Stimulated activated naive B cell treated with anti-CD40 and anti-IgM and Interleukin-4, amounts not matched to agents 10 μg/mL and 1 μg/mL and 100 μg/mL, for 72 hours (primary cell): Measurements from ENCODE around the gene GPC6.
"Not testable (repeated sequence)": the region's sequence is repeated elsewhere in the genome, so short reads cannot be mapped to it uniquely, and the experiment has no call there.

ENCODE experiments used
- ATAC-seq, 2 donors: fragments of 150-1000 bp; cut with Tn5 transposase; replicated peaks; 2 replicates each; pipeline ENCODE4 v1.10.0; 2021; ENCODE audit warnings: moderate library complexity in 1 of 2
- DNase-seq: peaks from one replicate; pipeline ENCODE4 v3.0.0; 2021
- H3K27ac Mint-ChIP-seq: one replicate; pipeline ENCODE4 v1.8.0; 2022; ENCODE audit warnings: mild to moderate bottlenecking, mixed read lengths
- H3K27me3 Mint-ChIP-seq, 2 donors: one replicate each; pipeline ENCODE4 v1.8.0; 2022; ENCODE audit warnings: mixed read lengths in 2 of 2
- H3K36me3 Mint-ChIP-seq, 2 donors: one replicate each; pipeline ENCODE4 v1.8.0; 2022; ENCODE audit warnings: mixed read lengths in 2 of 2, mild to moderate bottlenecking in 1 of 2
- H3K4me1 Mint-ChIP-seq, 2 donors: one replicate each; pipeline ENCODE4 v1.8.0; 2022; ENCODE audit warnings: mixed read lengths in 2 of 2, mild to moderate bottlenecking in 1 of 2
- H3K4me3 Mint-ChIP-seq, 2 donors: one replicate each; pipeline ENCODE4 v1.8.0; 2022; ENCODE audit warnings: mild to moderate bottlenecking in 2 of 2, mixed read lengths in 2 of 2, moderate library complexity in 1 of 2
- H3K9me3 Mint-ChIP-seq, 2 donors: one replicate each; pipeline ENCODE4 v1.8.0; 2022; ENCODE audit warnings: mixed read lengths in 2 of 2, mild to moderate bottlenecking in 1 of 2

GPC6 gene

GRCh38 chr13:94342436-94343242 lies 1116.0 kb downstream of the GPC6 start:
- ATAC-seq, result no peak
- Mint-ChIP-seq H3K4me3 (no peak overlapping the region), H3K27me3 (no peaks in the 10 kb centered on the region), H3K4me1 (peaks cover 0 to 3% of the 10 kb centered on the region in 2 donors), H3K27ac (no peak overlapping the region), H3K36me3 (no peaks in the 10 kb centered on the region), H3K9me3 (no peaks in the 10 kb centered on the region)
- no peak for DNase-seq

GRCh38 chr13:94343243-94343585 lies 1116.6 kb downstream of the GPC6 start:
- DNase-seq (no peak), ATAC-seq (no peak)
- H3K4me1 Mint-ChIP-seq, result peaks cover 0 to 3% of the 10 kb centered on the region in 2 donors
- no peak overlapping the region for H3K4me3 Mint-ChIP-seq
- no peaks in the 10 kb centered on the region for H3K36me3 Mint-ChIP-seq
- no peak overlapping the region for H3K27ac Mint-ChIP-seq
- H3K9me3 Mint-ChIP-seq, result no peaks in the 10 kb centered on the region
- H3K27me3 Mint-ChIP-seq, result no peaks in the 10 kb centered on the region

DNA sequence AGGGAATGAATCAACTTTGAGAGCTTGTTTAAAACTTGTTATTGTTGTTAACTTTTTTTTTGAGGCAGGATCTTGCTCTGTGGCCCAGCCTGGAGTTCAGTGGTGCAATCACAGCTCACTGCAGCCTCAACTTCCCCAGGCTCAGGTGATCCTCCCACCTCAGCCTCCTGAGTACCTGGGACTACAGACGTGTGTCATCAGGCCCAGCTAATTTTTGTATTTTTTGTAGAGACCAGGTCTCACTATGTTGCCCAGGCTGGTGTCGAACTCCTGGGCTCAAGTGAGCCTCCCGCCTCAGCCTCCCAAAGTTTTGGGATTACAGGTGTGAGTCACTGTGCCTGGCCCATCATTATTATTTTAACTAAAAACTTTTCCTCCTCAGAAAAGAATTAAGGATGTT lies 1117.1 kb downstream of the GPC6 start:
- not testable (repeated sequence) for ATAC-seq, DNase-seq, H3K4me1 Mint-ChIP-seq, H3K36me3 Mint-ChIP-seq, H3K27ac Mint-ChIP-seq, H3K9me3 Mint-ChIP-seq, H3K4me3 Mint-ChIP-seq, H3K27me3 Mint-ChIP-seq

DNA sequence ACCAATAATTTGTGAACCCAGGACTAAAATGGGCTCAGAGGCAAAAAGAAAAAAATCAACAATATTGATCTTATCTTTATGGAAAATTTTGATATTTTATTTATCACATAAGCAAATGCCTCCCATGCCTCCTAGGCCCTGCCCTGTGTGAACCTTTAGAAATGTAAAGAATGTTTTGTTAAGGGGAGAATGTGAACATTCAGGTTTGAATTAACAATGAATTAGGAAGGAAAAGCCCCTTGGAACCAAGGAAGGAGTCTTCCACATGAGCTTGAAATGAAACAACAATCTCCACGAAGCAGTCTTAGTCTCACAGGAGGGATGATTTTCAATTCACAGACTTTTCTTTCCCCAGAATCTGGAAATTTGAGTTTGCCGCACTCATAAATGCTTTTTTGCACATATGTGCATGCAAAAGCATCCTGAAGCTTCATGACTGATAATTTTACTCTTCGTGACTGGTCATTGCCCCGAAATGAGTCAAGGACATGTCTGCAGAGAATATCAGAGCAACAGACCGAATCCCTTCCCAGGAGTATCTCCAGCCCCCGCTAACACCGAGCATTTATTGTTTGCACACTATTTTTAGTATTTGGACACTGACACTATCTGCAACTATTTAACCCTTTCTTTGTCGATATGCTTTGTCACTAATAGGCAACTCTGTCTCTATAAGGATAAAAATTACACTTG lies 1117.7 kb downstream of the GPC6 start:
- Mint-ChIP-seq H3K27ac (no peak overlapping the region), H3K9me3 (no peaks in the 10 kb centered on the region), H3K27me3 (no peaks in the 10 kb centered on the region), H3K4me3 (no peak overlapping the region), H3K4me1 (peaks cover 0 to 3% of the 10 kb centered on the region in 2 donors), H3K36me3 (no peaks in the 10 kb centered on the region)
- DNase-seq (no peak), ATAC-seq (no peak)

DNA sequence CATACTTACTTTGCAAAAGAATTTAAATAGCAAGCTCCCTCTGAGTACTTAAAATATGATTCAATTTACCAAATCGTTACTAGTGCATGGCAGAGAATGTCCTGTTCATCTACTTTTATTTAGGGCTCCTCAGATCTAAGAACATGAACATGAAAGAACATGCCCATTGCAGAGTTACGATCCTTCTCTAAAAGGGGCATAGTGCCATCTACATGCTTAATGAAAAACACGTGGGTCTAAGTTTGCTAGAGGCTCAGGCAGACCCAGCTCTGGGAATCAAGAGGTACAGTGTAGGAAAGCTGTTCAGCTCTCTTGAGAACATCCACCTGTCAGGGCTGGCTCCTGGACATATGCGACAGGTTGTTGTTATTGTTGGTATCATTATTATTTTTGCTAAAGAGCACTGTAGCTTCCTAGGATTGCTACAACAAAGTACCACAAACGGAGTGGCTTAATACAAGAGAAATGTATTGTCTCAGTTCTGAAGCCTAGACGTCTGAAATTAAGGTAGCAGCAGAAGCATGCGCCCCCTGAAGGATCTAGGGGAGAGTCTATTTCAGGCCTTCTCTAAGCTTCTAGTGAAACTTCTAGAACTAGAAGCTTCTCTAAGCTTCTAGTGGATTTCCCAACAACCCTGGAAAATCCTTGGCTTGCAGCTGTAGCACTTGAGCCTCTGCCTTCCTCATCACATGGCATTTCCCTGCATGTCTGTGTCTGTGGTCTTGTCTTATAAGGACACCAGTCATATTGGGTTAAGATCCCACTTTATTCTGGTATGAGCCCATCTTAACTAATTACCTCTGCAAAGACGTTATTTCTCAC lies 1119.0 kb downstream of the GPC6 start:
- no peak overlapping the region for H3K27ac Mint-ChIP-seq
- H3K4me1 Mint-ChIP-seq, result peaks cover 0 to 3% of the 10 kb centered on the region in 2 donors
- no peak for DNase-seq
- ATAC-seq, result peak; percentile 70 to 72
- H3K36me3 Mint-ChIP-seq, result no peaks in the 10 kb centered on the region
- H3K9me3 Mint-ChIP-seq, result no peaks in the 10 kb centered on the region
- no peak overlapping the region for H3K4me3 Mint-ChIP-seq
- H3K27me3 Mint-ChIP-seq, result no peaks in the 10 kb centered on the region

GRCh38 chr13:94346261-94347019 lies 1119.8 kb downstream of the GPC6 start:
- DNase-seq (no peak), ATAC-seq (no peak)
- H3K36me3 Mint-ChIP-seq, result no peaks in the 10 kb centered on the region
- peaks cover 0 to 3% of the 10 kb centered on the region in 2 donors for H3K4me1 Mint-ChIP-seq
- no peaks in the 10 kb centered on the region for H3K27me3 Mint-ChIP-seq
- H3K27ac Mint-ChIP-seq, result no peak overlapping the region
- no peak overlapping the region for H3K4me3 Mint-ChIP-seq
- H3K9me3 Mint-ChIP-seq, result no peaks in the 10 kb centered on the region

GRCh38 chr13:94351292-94351990 lies 1124.8 kb downstream of the GPC6 start:
- ATAC-seq (peak; percentile 72 to 80), DNase-seq (no peak)
- H3K4me1 Mint-ChIP-seq, result peaks cover 0 to 1% of the 10 kb centered on the region in 2 donors
- no peak overlapping the region for H3K4me3 Mint-ChIP-seq
- H3K36me3 Mint-ChIP-seq, result no peaks in the 10 kb centered on the region
- H3K27me3 Mint-ChIP-seq, result no peaks in the 10 kb centered on the region
- no peak overlapping the region for H3K27ac Mint-ChIP-seq
- H3K9me3 Mint-ChIP-seq, result no peaks in the 10 kb centered on the region

GRCh38 chr13:94352057-94352456 lies 1125.5 kb downstream of the GPC6 start:
- Mint-ChIP-seq H3K4me1 (peaks cover 0 to 1% of the 10 kb centered on the region in 2 donors), H3K27me3 (no peaks in the 10 kb centered on the region), H3K4me3 (no peak overlapping the region), H3K27ac (no peak overlapping the region), H3K9me3 (no peaks in the 10 kb centered on the region), H3K36me3 (no peaks in the 10 kb centered on the region)
- ATAC-seq (no peak), DNase-seq (no peak)

DNA sequence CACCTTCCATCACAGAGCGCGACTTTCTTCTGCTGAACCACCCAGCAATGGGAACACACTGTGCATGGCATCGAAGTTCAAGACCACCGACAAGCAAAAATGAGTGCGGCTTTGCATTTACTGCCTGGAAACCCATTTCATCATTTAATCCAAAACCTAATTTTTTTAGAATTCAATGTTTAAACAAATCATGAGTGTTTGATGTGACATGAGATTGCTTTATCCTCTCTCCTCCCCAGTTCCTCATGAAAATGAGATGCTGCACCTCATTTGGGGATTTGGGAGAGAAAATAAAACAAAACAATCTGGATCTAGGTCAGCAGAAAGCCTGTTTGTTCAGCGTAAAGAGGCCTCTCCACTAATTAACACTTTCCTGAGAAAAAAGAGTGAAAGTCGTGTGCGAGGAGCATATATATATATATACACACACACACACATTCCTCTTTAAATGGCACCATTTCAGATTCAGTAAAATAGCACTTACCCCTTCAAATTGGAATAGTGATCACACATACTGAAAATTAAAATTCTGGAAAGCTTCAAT lies 1126.6 kb downstream of the GPC6 start:
- Mint-ChIP-seq H3K9me3 (no peaks in the 10 kb centered on the region), H3K36me3 (no peaks in the 10 kb centered on the region), H3K4me3 (no peak overlapping the region), H3K27ac (no peak overlapping the region), H3K27me3 (no peaks in the 10 kb centered on the region), H3K4me1 (peaks cover 0 to 1% of the 10 kb centered on the region in 2 donors)
- ATAC-seq (no peak), DNase-seq (no peak)

GRCh38 chr13:94359875-94360274 lies 1133.3 kb downstream of the GPC6 start:
- DNase-seq (no peak), ATAC-seq (no peak)
- Mint-ChIP-seq H3K4me1 (no peaks in the 10 kb centered on the region), H3K27ac (no peak overlapping the region), H3K9me3 (no peaks in the 10 kb centered on the region), H3K27me3 (no peaks in the 10 kb centered on the region), H3K36me3 (no peaks in the 10 kb centered on the region), H3K4me3 (no peak overlapping the region)

GRCh38 chr13:94362411-94362909 lies 1135.9 kb downstream of the GPC6 start:
- peaks cover 0 to 17% of the 10 kb centered on the region in 2 donors for H3K27me3 Mint-ChIP-seq
- no peak overlapping the region for H3K27ac Mint-ChIP-seq
- H3K4me3 Mint-ChIP-seq, result no peak overlapping the region
- DNase-seq (peak; percentile 51), ATAC-seq (peak; percentile 98 to 99)
- H3K9me3 Mint-ChIP-seq, result no peaks in the 10 kb centered on the region
- H3K4me1 Mint-ChIP-seq, result no peaks in the 10 kb centered on the region
- no peaks in the 10 kb centered on the region for H3K36me3 Mint-ChIP-seq

DNA sequence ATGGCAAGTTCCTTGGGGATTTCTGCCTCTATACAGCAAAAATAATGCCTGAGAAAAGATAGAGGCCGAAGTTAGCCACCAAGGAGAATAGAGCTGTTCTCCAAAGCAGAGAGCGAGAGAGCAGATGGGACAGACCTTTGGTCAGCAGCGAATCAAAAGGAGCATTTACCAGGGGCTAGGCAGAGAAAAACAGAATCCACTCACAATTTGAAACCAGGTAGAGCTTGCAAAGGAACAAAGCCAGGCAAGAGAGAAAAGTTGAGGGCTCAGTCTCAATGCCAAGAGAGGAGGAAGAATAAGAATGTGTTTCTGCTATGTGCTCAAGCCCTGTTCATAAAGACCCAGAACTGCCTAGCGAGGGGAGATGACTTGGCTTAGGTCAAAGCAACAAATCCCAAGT lies 1140.1 kb downstream of the GPC6 start:
- DNase-seq (no peak), ATAC-seq (no peak)
- Mint-ChIP-seq H3K4me3 (no peak overlapping the region), H3K4me1 (no peaks in the 10 kb centered on the region), H3K9me3 (no peaks in the 10 kb centered on the region), H3K27me3 (peaks cover 0 to 32% of the 10 kb centered on the region in 2 donors), H3K27ac (no peak overlapping the region), H3K36me3 (no peaks in the 10 kb centered on the region)

GRCh38 chr13:94369972-94370436 lies 1143.4 kb downstream of the GPC6 start:
- H3K9me3 Mint-ChIP-seq, result no peaks in the 10 kb centered on the region

More at GRCh38 chr13:94369972-94370436, 1143.4 kb downstream of the GPC6 start:
- Mint-ChIP-seq H3K27ac (no peak overlapping the region), H3K4me1 (no peaks in the 10 kb centered on the region), H3K36me3 (no peaks in the 10 kb centered on the region), H3K4me3 (no peak overlapping the region), H3K27me3 (peaks cover 4 to 32% of the 10 kb centered on the region in 2 donors)
- ATAC-seq, result no peak
- DNase-seq, result no peak
